Measurements from ENCODE around the gene TMEM150C.

DNA sequence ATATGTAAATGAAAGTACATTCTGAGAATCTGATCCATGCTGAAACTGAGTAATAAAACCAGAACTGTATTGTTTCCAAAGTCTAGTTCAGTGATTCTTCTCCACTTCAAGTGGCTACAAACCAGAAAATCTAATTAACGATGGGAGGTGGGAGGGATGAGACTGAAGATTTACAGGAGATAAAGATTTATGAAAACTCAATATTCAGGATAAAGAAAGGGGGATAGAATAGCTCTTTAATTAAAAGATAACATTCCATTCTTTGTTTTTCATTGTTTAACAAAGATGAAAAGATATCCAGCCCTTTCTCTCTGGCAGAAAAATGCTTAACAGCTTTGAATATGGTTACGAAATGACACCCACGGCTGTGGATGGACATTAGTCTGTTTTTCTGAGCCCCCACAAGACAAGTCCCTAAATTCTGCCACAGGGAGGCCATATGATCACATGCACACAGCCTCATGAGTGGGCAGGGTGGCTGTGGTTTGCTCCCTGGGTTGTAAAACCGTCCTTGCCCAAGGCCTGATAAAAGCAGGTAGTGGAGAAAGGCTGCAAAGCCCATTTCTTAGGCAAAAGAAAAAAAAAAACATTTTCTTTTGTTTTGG, 36.4 kb downstream of the TMEM150C start:
- TF ChIP-seq, protein P1, sequence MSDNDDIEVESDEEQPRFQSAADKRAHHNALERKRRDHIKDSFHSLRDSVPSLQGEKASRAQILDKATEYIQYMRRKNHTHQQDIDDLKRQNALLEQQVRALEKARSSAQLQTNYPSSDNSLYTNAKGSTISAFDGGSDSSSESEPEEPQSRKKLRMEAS (IDR thresholded peaks at IDR 0.05; ENCODE audit: low read depth, low read length): 0 out of 2 replicates have a peak, but pooled peaks have one; percentile 6
- TF ChIP-seq, protein P2, sequence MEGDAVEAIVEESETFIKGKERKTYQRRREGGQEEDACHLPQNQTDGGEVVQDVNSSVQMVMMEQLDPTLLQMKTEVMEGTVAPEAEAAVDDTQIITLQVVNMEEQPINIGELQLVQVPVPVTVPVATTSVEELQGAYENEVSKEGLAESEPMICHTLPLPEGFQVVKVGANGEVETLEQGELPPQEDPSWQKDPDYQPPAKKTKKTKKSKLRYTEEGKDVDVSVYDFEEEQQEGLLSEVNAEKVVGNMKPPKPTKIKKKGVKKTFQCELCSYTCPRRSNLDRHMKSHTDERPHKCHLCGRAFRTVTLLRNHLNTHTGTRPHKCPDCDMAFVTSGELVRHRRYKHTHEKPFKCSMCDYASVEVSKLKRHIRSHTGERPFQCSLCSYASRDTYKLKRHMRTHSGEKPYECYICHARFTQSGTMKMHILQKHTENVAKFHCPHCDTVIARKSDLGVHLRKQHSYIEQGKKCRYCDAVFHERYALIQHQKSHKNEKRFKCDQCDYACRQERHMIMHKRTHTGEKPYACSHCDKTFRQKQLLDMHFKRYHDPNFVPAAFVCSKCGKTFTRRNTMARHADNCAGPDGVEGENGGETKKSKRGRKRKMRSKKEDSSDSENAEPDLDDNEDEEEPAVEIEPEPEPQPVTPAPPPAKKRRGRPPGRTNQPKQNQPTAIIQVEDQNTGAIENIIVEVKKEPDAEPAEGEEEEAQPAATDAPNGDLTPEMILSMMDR (IDR thresholded peaks at IDR 0.05; ENCODE audit: low read depth, low read length): no peak
- TF ChIP-seq MYC (IDR thresholded peaks at IDR 0.05; ENCODE audit: low read depth, low read length) (no peak), POLR2A (IDR thresholded peaks at IDR 0.05; ENCODE audit: extremely low read depth, insufficient read length) (no peak)

Measured in NB4 (cell line).